SK-N-MC (cell line): ENCODE results near the gene SLC8A2.

Experiments used
- FOXP2 ChIP-seq: optimal IDR thresholded peaks from 2 replicates; pipeline ENCODE3; 2011; ENCODE audit warnings: mild to moderate bottlenecking, moderate library complexity; ENCODE audit not compliant: insufficient read depth; ENCODE audit errors: extremely low read length, control extremely low read depth
- POLR2AphosphoS5 ChIP-seq: IDR thresholded peaks from 2 replicates; pipeline ENCODE4 v1.6.1; 2012; ENCODE audit warnings: mild to moderate bottlenecking, low read depth, low read length, borderline replicate concordance

- TF ChIP-seq POLR2AphosphoS5 (no peak), FOXP2 (no peak)
Observed at GRCh38 chr19:47381653-47382279, 89.9 kb downstream of the SLC8A2 start.
